ENCODE measurements around the gene GPN2. TPM values are rescaled to one million over a fixed set of nuclear protein-coding genes. Genes with fewer than 3 reads are reported as not detected.

The GPN2 gene
- total RNA-seq, 2 donors from 2014 or later = 29.1 to 41.9 TPM

DNA sequence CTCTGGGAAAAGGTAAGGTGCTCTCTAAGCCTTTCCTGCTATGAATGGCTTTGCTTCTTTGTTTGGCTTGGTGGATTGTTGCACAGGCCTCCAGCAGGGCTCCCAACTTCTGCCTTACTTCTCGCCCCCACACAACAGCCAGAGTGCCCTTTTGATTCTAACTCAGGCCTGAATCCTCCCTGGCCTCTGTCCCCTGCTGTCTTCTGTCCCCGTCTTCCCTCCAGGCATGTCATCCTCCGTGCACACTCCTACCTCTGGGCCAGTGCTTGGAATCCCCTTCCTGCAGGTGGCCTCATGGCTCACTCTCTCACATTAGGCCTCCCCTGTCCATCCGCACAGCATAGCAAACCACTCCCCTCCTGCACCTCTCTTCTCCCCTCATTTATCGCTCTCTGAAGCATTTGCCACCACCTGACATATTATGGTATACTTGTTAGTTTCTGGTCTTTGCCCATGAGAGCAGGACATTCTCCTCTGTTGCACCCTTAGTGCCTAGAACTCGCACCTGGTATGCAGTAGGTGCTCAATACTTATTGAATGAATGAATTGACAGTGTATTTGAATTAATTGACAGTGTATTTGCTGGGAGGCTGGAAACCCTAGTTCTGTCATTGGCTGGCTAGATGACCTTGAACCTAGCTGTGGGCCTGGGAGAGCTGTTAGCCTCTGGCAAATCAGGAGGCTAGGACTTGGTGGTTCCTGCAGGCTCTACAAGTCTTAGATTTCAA, 60.7 kb downstream of the GPN2 start:
- DNase-seq (no peak), ATAC-seq (no peak)
- H3K27ac Mint-ChIP-seq = peak overlapping the region; percentile 100
- peak overlapping the region; percentile 99 for H3K4me3 Mint-ChIP-seq
- peaks cover 67% of the 10 kb centered on the region for H3K4me1 Mint-ChIP-seq
- no peaks in the 10 kb centered on the region for H3K9me3 ChIP-seq (ENCODE audit: control insufficient read depth, low read length, poor library complexity, severe bottlenecking)
- no peaks in the 10 kb centered on the region for H3K27me3 Mint-ChIP-seq
- H3K36me3 Mint-ChIP-seq (ENCODE audit: low read depth) = peaks cover 14% of the 10 kb centered on the region

DNA sequence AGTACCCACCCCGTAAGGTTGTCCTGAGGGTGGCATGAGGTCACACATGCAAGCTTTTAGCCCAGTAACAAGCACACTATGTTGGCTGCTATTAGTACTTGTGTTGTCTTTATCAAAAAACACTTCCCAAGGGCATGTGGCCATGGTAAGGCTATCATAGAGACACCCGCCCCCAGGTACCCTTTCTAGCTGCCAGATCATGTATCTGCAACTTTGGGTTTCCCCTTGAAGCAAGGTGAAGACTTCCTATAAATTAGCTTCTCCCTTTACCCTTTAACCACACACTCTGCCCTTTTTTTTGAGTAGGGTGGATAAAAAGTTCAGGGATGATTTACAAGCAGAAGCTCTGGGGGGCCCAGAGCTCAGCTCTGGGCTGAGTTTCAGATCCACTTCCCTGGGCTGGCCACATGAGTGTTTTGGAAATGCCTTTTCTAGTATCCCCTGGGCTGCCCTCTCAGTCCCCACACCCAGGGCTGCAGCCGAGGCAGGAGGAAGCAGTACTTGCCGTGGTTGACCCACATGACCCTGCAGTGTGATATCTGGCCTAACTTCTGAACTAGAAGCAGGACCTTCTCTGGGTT, 61.6 kb downstream of the GPN2 start:
- H3K9me3 ChIP-seq (ENCODE audit: control insufficient read depth, low read length, poor library complexity, severe bottlenecking) = no peaks in the 10 kb centered on the region
- no peak for DNase-seq
- Mint-ChIP-seq H3K4me3 (peak overlapping the region; percentile 99), H3K36me3 (ENCODE audit: low read depth) (peaks cover 14% of the 10 kb centered on the region), H3K27me3 (no peaks in the 10 kb centered on the region), H3K27ac (peak overlapping the region; percentile 100), H3K4me1 (peaks cover 60% of the 10 kb centered on the region)
- peak; percentile 17 for ATAC-seq

DNA sequence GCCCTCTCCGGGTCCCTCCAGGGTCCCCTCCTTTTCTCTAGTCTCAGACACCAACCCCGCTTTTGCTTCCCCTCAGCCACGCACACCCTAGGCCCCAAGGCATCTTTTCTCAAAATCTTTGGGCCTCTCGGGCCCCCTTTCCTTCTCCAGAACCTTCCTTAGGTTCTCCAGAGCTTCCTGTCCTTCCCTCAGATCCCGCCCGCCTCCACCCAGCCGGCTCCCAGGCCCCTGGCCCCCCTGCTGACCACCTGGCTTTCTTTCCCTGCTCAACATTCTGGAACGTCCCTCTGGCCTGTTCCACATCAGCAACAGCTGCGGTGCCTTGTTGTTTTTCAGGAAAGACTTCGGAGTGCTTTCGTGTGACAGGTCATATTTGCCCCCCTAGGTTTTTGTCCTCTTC, 62.4 kb downstream of the GPN2 start:
- H3K9me3 ChIP-seq (ENCODE audit: control insufficient read depth, low read length, poor library complexity, severe bottlenecking) = no peaks in the 10 kb centered on the region
- H3K4me1 Mint-ChIP-seq = peaks cover 55% of the 10 kb centered on the region
- H3K36me3 Mint-ChIP-seq (ENCODE audit: low read depth) = peaks cover 14% of the 10 kb centered on the region
- ATAC-seq (no peak), DNase-seq (no peak)
- H3K4me3 Mint-ChIP-seq = peak overlapping the region; percentile 99
- no peaks in the 10 kb centered on the region for H3K27me3 Mint-ChIP-seq
- H3K27ac Mint-ChIP-seq = peak overlapping the region; percentile 100

DNA sequence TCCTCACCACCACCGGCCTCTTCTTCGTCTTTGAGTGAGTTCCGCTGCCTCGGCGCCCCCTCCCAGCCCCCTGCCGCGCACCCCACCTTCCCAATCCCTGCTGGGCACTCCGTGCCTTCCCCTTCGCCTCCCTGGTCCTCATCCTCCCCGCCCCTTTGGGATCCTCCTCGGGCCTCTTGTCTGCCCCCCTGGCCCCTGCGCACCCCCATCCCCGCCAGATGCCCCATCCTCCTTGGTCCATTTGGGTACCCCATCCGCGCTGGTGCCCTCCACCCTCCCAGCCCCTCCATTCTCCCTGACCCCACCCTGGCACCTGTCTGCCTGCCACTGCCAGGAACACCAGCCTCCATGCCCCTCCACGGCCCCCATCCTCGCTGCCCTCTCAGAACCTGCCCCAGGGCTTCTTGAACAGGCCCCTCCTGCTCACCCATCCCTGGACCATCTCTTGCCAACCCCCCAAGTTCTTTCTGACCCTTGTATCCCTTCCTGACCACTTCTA, 62.9 kb downstream of the GPN2 start:
- Mint-ChIP-seq H3K27me3 (no peaks in the 10 kb centered on the region), H3K4me1 (peaks cover 50% of the 10 kb centered on the region), H3K27ac (peak overlapping the region; percentile 100), H3K4me3 (peak overlapping the region; percentile 99), H3K36me3 (ENCODE audit: low read depth) (peaks cover 13% of the 10 kb centered on the region)
- H3K9me3 ChIP-seq (ENCODE audit: control insufficient read depth, low read length, poor library complexity, severe bottlenecking) = no peaks in the 10 kb centered on the region
- DNase-seq (no peak), ATAC-seq (no peak)

DNA sequence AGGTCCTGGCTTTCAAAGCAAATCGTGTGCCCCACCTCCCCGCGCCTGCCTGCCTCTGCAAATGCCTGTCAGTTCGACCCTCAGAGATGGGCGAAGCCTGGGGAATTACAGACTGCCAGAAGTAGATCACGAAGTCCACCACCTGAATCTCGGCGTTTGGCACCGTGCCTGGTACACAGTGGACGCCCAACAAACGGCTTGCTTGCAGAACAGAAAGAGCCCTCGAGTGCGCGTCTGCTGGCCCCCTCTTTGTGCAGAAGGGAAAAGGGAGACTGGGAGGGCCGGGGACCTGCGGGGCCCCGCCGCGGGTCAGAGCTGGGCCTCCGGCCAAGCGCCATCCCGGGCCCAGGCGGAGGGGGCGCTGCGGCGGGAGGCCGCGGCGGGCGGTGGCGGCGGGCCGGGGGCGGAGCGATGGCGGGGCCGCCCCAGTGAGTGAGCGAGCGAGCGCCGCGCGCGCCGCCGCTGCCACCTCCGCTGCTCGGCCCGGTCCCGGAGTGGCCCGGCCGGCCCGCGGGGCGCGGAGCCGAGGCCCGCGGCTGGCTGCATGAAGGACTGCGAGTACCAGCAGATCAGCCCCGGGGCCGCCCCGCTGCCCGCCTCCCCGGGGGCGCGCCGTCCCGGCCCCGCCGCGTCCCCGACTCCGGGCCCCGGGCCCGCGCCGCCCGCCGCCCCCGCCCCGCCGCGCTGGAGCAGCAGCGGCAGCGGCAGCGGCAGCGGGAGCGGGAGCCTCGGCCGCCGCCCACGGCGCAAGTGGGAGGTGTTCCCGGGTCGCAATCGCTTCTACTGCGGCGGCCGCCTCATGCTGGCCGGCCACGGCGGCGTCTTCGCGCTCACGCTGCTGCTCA, 63.6 kb downstream of the GPN2 start, which contains the start of gene ZDHHC18:
TSS of gene ZDHHC18 (plus strand) at position 428 of the 845 bp plus-strand sequence. CDS start at position 545, 117 bp downstream.
- peak within 1 kb of the TSS; percentile 100 for H3K27ac Mint-ChIP-seq
- no peaks in the 10 kb centered on the region for H3K27me3 Mint-ChIP-seq
- peak; percentile 88 for ATAC-seq
- DNase-seq = peak; percentile 70 to 76 (median 76)
- no peaks in the 10 kb centered on the region for H3K9me3 ChIP-seq (ENCODE audit: control insufficient read depth, low read length, poor library complexity, severe bottlenecking)
- H3K4me1 Mint-ChIP-seq = peaks cover 43% of the 10 kb centered on the region
- H3K4me3 Mint-ChIP-seq = peak within 1 kb of the TSS; percentile 99
- H3K36me3 Mint-ChIP-seq (ENCODE audit: low read depth) = peaks cover 9% of the 10 kb centered on the region

Other genes starting within 250 kb of the GPN2 start
- gene ARID1A, start 194.3 kb downstream of the GPN2 start, total RNA-seq = 100 to 1,000 TPM; 134 to 136 TPM
- gene PIGV, start 102.3 kb downstream of the GPN2 start, total RNA-seq = 10 to 100 TPM; 12.0 to 14.3 TPM
- 10 to 100 TPM; 70.2 to 71.2 TPM for gene ZDHHC18, start 63.6 kb downstream of the GPN2 start, total RNA-seq
- 1 to 10 TPM; 1.3 TPM for gene SFN, start 27.1 kb downstream of the GPN2 start, total RNA-seq
- gene GPATCH3, start 10.2 kb upstream of the GPN2 start, total RNA-seq = 10 to 100 TPM; 26.4 to 43.2 TPM
- gene NR0B2, start 23.7 kb upstream of the GPN2 start, total RNA-seq = not detected
- 10 to 100 TPM; 41.8 to 43.0 TPM for gene NUDC, start 31.5 kb upstream of the GPN2 start, total RNA-seq
- 1 to 10 TPM in 1 of 2 donors, under 1 TPM in 1; 0.62 to 1.3 TPM for gene KDF1, start 70.2 kb upstream of the GPN2 start, total RNA-seq
- under 1 TPM in 1 of 2 donors, not detected in 1; 0.22 TPM for gene TRNP1, start 103.4 kb upstream of the GPN2 start, total RNA-seq
- not detected for gene TENT5B, start 122.6 kb upstream of the GPN2 start, total RNA-seq